WTC11 (cell line): Measurements from ENCODE around the gene KCNE3. TPM values are rescaled to one million over a fixed set of nuclear protein-coding genes. Genes with fewer than 3 reads are reported as not detected.

Source experiments
- ATAC-seq: fragments of 200-7000 bp; cut with Tn5 transposase; 2 replicates; pipeline ENCODE4 v1.10.0; 2021; ENCODE audit warnings: mild to moderate bottlenecking, moderate library complexity
- CTCF ChIA-PET: fragments of 300-600 bp; sonication (Branson Sonifier 250); formaldehyde crosslinking; loops from one replicate; lab custom pipeline; 2021; ENCODE audit warnings: antibody characterized with exemption; lab: Charles Lee
- POLR2A ChIA-PET: fragments of 350-600 bp; sonication (Branson Sonifier 250); formaldehyde crosslinking; loops from one replicate; lab custom pipeline; 2021; ENCODE audit warnings: antibody characterized with exemption; lab: Charles Lee
- DNase-seq: peaks from one replicate; pipeline ENCODE4 v3.0.0; 2021; ENCODE audit warnings: low spot score
- H3K27ac Mint-ChIP-seq: 2 replicates; pipeline ENCODE4 v1.8.0; 2021; ENCODE audit warnings: mixed read lengths
- H3K27me3 Mint-ChIP-seq: 2 replicates; pipeline ENCODE4 v1.8.0; 2021; ENCODE audit warnings: low read depth, mild to moderate bottlenecking, moderate library complexity, mixed read lengths
- H3K36me3 Mint-ChIP-seq: 2 replicates; pipeline ENCODE4 v1.8.0; 2021; ENCODE audit warnings: mixed read lengths
- H3K4me1 Mint-ChIP-seq: 2 replicates; pipeline ENCODE4 v1.8.0; 2022; ENCODE audit warnings: mixed read lengths
- H3K4me3 Mint-ChIP-seq: 2 replicates; pipeline ENCODE4 v1.8.0; 2021; ENCODE audit warnings: mild to moderate bottlenecking, moderate library complexity, mixed read lengths
- H3K9me3 Mint-ChIP-seq: 2 replicates; pipeline ENCODE4 v1.8.0; 2021; ENCODE audit warnings: mixed read lengths
- CREM ChIP-seq: sonication (generic); formaldehyde crosslinking; IDR thresholded peaks from 2 replicates; pipeline ENCODE4 v1.8.1; 2022; ENCODE audit warnings: mild to moderate bottlenecking, missing genetic modification reagents, moderate library complexity
- FOXP1 ChIP-seq: sonication (generic); formaldehyde crosslinking; IDR thresholded peaks from 2 replicates; pipeline ENCODE4 v1.8.0; 2022; ENCODE audit warnings: missing genetic modification reagents, mild to moderate bottlenecking, moderate library complexity, borderline replicate concordance
- JAZF1 ChIP-seq: fragments of 250-450 bp; sonication (Bioruptor Pico); IDR thresholded peaks from 2 replicates; pipeline ENCODE4 v1.9.0; 2021; ENCODE audit warnings: moderate library complexity, mild to moderate bottlenecking, inconsistent platforms
- NFATC4 ChIP-seq: fragments of 250-450 bp; sonication (Bioruptor Pico); IDR thresholded peaks from 2 replicates; pipeline ENCODE4 v1.9.0; 2021; ENCODE audit warnings: mild to moderate bottlenecking
- RORB ChIP-seq: fragments of 250-450 bp; sonication (Bioruptor Pico); IDR thresholded peaks from 2 replicates; pipeline ENCODE4 v1.9.0; 2021; ENCODE audit warnings: mild to moderate bottlenecking
- SMAD4 ChIP-seq: sonication (generic); formaldehyde crosslinking; IDR thresholded peaks from 2 replicates; pipeline ENCODE4 v1.8.0; 2022; ENCODE audit warnings: mild to moderate bottlenecking, missing genetic modification reagents
- ZNF263 ChIP-seq: sonication (generic); formaldehyde crosslinking; IDR thresholded peaks from 2 replicates; pipeline ENCODE4 v1.8.1; 2022; ENCODE audit warnings: low read depth, mild to moderate bottlenecking, moderate library complexity, missing genetic modification reagents
- ZNF416 ChIP-seq: fragments of 250-450 bp; sonication (Bioruptor Pico); IDR thresholded peaks from 2 replicates; pipeline ENCODE4 v1.9.0; 2021; ENCODE audit warnings: mild to moderate bottlenecking, inconsistent platforms
- total RNA-seq: library from RNA; stranded (reverse); gene quantifications from 3 replicates; pipeline ENCODE4 v1.2.3, GENCODE V29; 2021
- TF ChIP-seq, protein P1 (sequence below): sonication (generic); formaldehyde crosslinking; conservative IDR thresholded peaks from 2 replicates; pipeline ENCODE4 v1.8.1; 2022; ENCODE audit warnings: mild to moderate bottlenecking, missing genetic modification reagents
- TF ChIP-seq, protein P2 (sequence below): sonication (generic); formaldehyde crosslinking; IDR thresholded peaks from 2 replicates; pipeline ENCODE4 v1.8.0; 2022; ENCODE audit warnings: mild to moderate bottlenecking, missing genetic modification reagents
- TF ChIP-seq, protein P3 (sequence below): sonication (generic); formaldehyde crosslinking; IDR thresholded peaks from 2 replicates; pipeline ENCODE4 v1.8.1; 2023; ENCODE audit warnings: mild to moderate bottlenecking, moderate library complexity, missing genetic modification reagents
- TF ChIP-seq, protein P4 (sequence below): sonication (generic); formaldehyde crosslinking; IDR thresholded peaks from 2 replicates; pipeline ENCODE4 v1.8.0; 2023; ENCODE audit warnings: mild to moderate bottlenecking, missing genetic modification reagents
- TF ChIP-seq, protein P5 (sequence below): fragments of 250-450 bp; sonication (Bioruptor Pico); conservative IDR thresholded peaks from 2 replicates; pipeline ENCODE4 v1.9.0; 2021; ENCODE audit warnings: mild to moderate bottlenecking
- TF ChIP-seq, protein P6 (sequence below): sonication (generic); formaldehyde crosslinking; IDR thresholded peaks from 2 replicates; pipeline ENCODE4 v1.8.1; 2022; ENCODE audit warnings: missing genetic modification reagents, borderline replicate concordance
- TF ChIP-seq, protein P7 (sequence below): sonication (generic); formaldehyde crosslinking; IDR thresholded peaks from 2 replicates; pipeline ENCODE4 v1.8.1; 2022; ENCODE audit warnings: low read depth, missing genetic modification reagents, borderline replicate concordance
- TF ChIP-seq, protein P8 (sequence below): sonication (generic); formaldehyde crosslinking; IDR thresholded peaks from 2 replicates; pipeline ENCODE4 v1.8.0; 2022; ENCODE audit warnings: mild to moderate bottlenecking, missing genetic modification reagents

Gene KCNE3
- total RNA-seq, 1 experiment from 2014 or later = 1.9 TPM

DNA sequence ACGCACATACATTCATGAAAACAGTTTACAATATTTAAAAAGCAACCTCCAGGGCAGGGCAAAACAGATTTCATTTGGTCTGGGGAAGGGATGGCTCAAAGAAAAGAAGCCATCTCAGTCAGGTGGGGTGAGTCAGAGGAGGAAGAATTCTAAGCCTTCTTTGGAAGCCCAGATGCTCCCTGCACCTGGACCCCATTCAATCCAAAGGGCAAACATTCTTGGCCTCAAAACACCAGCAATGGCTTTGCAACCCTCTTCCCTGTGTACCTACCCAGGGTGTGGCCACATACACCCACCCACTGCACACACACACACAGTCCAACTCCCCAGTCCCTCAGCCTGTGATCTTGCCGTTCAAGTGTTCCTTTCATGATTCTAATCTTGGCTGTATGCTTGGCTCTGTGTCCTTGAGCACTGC, 2.0 kb downstream of the KCNE3 start:
- no peak overlapping the region for H3K4me3 Mint-ChIP-seq

More for the DNA sequence above, 2.0 kb downstream of the KCNE3 start:
- no peak overlapping the region for H3K27ac Mint-ChIP-seq
- DNase-seq (no peak), ATAC-seq (no peak)
- no peaks in the 10 kb centered on the region for H3K9me3 Mint-ChIP-seq
- H3K4me1 Mint-ChIP-seq = peaks cover 24% of the 10 kb centered on the region
- POLR2A ChIA-PET = no interaction called here
- H3K36me3 Mint-ChIP-seq = no peaks in the 10 kb centered on the region
- H3K27me3 Mint-ChIP-seq = peaks cover 21% of the 10 kb centered on the region
- no peak for TF ChIP-seq RORB (CRISPR knock-in tag)
- TF ChIP-seq, protein P1, sequence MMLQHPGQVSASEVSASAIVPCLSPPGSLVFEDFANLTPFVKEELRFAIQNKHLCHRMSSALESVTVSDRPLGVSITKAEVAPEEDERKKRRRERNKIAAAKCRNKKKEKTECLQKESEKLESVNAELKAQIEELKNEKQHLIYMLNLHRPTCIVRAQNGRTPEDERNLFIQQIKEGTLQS (CRISPR knock-in tag) = no peak
- TF ChIP-seq SMAD4 = no peak
- TF ChIP-seq, protein P2, sequence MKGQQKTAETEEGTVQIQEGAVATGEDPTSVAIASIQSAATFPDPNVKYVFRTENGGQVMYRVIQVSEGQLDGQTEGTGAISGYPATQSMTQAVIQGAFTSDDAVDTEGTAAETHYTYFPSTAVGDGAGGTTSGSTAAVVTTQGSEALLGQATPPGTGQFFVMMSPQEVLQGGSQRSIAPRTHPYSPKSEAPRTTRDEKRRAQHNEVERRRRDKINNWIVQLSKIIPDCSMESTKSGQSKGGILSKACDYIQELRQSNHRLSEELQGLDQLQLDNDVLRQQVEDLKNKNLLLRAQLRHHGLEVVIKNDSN (CRISPR knock-in tag) = no peak
- TF ChIP-seq ZNF263 (CRISPR knock-in tag) = no peak
- TF ChIP-seq CREM (CRISPR knock-in tag) = no peak
- no peak for TF ChIP-seq FOXP1 (CRISPR knock-in tag)
- TF ChIP-seq, protein P3, sequence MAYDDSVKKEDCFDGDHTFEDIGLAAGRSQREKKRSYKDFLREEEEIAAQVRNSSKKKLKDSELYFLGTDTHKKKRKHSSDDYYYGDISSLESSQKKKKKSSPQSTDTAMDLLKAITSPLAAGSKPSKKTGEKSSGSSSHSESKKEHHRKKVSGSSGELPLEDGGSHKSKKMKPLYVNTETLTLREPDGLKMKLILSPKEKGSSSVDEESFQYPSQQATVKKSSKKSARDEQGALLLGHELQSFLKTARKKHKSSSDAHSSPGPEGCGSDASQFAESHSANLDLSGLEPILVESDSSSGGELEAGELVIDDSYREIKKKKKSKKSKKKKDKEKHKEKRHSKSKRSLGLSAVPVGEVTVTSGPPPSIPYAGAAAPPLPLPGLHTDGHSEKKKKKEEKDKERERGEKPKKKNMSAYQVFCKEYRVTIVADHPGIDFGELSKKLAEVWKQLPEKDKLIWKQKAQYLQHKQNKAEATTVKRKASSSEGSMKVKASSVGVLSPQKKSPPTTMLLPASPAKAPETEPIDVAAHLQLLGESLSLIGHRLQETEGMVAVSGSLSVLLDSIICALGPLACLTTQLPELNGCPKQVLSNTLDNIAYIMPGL (CRISPR knock-in tag) = no peak
- no peak for TF ChIP-seq NFATC4 (CRISPR knock-in tag)
- no peak for TF ChIP-seq ZNF416
- TF ChIP-seq, protein P4, sequence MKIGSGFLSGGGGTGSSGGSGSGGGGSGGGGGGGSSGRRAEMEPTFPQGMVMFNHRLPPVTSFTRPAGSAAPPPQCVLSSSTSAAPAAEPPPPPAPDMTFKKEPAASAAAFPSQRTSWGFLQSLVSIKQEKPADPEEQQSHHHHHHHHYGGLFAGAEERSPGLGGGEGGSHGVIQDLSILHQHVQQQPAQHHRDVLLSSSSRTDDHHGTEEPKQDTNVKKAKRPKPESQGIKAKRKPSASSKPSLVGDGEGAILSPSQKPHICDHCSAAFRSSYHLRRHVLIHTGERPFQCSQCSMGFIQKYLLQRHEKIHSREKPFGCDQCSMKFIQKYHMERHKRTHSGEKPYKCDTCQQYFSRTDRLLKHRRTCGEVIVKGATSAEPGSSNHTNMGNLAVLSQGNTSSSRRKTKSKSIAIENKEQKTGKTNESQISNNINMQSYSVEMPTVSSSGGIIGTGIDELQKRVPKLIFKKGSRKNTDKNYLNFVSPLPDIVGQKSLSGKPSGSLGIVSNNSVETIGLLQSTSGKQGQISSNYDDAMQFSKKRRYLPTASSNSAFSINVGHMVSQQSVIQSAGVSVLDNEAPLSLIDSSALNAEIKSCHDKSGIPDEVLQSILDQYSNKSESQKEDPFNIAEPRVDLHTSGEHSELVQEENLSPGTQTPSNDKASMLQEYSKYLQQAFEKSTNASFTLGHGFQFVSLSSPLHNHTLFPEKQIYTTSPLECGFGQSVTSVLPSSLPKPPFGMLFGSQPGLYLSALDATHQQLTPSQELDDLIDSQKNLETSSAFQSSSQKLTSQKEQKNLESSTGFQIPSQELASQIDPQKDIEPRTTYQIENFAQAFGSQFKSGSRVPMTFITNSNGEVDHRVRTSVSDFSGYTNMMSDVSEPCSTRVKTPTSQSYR (CRISPR knock-in tag) = no peak
- TF ChIP-seq, protein P5, sequence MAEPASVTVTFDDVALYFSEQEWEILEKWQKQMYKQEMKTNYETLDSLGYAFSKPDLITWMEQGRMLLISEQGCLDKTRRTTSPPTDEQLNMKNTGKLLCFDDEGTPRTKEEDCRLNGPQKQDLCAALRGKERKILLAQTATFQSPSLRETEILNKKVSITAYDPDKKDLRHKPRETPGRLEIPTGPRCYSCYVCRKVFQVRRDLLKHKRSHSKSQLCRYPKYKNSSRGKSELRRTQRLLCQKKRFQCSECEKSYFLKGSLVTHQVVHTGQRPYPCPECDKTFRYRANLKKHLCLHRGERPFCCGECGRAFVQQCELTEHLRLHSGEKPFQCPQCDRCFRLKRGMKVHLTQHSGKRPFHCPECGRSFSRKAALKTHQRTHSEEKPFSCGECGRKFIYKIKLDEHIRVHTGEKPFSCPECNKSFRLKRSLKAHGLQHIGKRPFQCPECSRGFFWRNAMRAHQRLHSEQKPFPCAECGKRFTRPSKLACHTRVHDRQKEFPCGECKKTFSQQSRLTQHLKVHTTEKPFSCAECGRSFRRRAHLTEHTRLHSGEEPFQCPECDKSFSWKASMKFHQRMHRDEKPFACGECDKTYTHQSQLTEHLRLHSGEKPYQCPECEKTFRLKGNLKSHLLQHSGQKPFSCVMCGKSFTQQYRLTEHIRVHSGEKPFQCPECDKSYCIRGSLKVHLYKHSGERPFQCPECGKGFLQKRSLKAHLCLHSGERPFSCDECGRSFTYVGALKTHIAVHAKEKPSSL (CRISPR knock-in tag) = no peak
- TF ChIP-seq, protein P6, sequence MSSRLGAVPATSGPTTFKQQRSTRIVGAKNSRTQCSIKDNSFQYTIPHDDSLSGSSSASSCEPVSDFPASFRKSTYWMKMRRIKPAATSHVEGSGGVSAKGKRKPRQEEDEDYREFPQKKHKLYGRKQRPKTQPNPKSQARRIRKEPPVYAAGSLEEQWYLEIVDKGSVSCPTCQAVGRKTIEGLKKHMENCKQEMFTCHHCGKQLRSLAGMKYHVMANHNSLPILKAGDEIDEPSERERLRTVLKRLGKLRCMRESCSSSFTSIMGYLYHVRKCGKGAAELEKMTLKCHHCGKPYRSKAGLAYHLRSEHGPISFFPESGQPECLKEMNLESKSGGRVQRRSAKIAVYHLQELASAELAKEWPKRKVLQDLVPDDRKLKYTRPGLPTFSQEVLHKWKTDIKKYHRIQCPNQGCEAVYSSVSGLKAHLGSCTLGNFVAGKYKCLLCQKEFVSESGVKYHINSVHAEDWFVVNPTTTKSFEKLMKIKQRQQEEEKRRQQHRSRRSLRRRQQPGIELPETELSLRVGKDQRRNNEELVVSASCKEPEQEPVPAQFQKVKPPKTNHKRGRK (CRISPR knock-in tag) = no peak
- TF ChIP-seq, protein P7, sequence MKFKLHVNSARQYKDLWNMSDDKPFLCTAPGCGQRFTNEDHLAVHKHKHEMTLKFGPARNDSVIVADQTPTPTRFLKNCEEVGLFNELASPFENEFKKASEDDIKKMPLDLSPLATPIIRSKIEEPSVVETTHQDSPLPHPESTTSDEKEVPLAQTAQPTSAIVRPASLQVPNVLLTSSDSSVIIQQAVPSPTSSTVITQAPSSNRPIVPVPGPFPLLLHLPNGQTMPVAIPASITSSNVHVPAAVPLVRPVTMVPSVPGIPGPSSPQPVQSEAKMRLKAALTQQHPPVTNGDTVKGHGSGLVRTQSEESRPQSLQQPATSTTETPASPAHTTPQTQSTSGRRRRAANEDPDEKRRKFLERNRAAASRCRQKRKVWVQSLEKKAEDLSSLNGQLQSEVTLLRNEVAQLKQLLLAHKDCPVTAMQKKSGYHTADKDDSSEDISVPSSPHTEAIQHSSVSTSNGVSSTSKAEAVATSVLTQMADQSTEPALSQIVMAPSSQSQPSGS (CRISPR knock-in tag) = no peak
- TF ChIP-seq JAZF1 = no peak
- TF ChIP-seq, protein P8, sequence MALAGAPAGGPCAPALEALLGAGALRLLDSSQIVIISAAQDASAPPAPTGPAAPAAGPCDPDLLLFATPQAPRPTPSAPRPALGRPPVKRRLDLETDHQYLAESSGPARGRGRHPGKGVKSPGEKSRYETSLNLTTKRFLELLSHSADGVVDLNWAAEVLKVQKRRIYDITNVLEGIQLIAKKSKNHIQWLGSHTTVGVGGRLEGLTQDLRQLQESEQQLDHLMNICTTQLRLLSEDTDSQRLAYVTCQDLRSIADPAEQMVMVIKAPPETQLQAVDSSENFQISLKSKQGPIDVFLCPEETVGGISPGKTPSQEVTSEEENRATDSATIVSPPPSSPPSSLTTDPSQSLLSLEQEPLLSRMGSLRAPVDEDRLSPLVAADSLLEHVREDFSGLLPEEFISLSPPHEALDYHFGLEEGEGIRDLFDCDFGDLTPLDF = no peak
- CTCF ChIA-PET = no interaction called here
